NCI-H510A (cell line): ENCODE measurements around the gene YPEL1.
"Not testable (repeated sequence)": the region's sequence is repeated elsewhere in the genome, so short reads cannot be mapped to it uniquely, and the experiment has no call there.

Source experiments
- DNase-seq: peaks from one replicate; lab custom pipeline; 2025; lab: John Stamatoyannopoulos, UW

YPEL1 gene

DNA sequence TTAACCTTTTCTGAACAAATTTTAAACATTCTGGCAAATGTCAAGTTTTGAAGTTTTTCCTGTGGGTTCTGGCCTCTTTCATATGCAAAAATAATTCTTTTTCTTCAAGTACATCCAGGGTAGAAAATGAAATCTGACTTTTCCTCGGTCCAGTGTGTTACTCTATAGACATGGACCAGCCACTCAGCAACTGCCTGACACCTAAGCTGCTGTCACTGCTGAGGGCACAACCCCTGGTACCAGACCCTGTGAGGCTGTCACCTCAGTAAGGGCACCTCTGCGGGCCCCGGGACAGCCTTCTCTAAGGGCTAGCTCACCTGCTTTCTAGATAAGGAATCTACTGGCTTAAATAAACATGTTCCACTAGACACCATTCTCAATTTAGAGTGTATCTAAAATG is 36.0 kb downstream of the YPEL1 start:
- DNase-seq = no peak

DNA sequence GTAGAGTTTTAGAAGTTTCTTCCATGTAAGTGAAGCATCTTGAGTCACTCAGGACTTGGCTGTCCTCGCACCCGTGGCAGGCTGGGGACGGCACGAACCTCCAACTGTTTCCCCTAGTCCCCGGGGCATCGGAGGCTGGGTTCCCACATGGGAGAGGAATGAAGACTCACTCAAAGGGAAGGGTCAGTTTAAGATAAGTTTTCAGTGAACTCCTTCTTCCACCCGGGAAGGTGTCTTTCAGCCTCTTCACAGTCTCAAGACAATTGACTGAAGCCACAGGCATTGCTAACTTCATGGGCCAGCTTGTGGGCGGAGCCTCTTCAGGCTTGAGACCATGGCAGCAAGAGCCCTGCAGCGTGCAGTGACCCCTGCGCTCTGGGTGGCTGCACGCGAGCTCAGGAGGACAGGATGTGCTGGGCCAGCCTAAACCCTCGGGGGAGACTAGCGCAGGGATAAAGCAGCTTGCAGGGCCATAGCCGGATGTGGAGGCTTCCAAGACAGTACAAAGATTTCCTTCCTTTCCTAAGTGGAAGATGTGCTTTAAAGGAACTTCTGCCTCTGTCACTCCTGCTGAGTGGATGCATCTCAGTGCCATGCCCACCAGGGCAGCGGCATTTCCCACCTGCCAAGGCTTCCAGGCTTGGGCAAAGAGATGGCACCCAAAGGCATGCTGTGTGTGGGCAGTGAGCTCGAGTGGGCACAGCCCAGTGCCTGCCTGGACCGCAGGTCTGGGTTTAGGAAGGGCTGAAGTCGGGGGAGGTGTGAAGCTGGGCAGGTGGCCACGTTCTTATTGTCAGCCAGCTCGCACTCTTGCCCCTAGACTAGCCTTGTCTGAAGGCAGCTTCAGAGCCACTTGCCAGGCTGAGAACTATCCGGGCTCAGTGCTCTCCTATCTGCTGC is 36.9 kb downstream of the YPEL1 start:
- DNase-seq = no peak

DNA sequence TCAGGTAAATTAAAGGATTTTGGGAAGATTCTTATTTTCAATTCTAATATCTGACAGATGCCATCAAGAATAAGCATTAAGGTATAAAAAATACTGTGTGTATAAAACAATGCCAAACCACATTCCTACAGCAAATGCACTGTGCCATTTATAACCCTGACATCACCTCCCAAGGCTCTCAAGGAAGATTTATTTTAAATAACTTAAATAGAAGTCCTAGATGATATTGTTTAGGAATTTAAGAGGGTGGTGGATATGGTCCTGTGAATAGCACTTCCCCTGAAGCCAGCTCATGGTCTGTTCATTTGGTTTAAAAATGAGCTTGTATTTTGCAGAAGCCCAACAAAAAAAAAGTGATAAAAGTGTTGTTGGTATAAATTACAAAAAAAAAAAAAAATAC is 37.7 kb downstream of the YPEL1 start:
- no peak for DNase-seq

DNA sequence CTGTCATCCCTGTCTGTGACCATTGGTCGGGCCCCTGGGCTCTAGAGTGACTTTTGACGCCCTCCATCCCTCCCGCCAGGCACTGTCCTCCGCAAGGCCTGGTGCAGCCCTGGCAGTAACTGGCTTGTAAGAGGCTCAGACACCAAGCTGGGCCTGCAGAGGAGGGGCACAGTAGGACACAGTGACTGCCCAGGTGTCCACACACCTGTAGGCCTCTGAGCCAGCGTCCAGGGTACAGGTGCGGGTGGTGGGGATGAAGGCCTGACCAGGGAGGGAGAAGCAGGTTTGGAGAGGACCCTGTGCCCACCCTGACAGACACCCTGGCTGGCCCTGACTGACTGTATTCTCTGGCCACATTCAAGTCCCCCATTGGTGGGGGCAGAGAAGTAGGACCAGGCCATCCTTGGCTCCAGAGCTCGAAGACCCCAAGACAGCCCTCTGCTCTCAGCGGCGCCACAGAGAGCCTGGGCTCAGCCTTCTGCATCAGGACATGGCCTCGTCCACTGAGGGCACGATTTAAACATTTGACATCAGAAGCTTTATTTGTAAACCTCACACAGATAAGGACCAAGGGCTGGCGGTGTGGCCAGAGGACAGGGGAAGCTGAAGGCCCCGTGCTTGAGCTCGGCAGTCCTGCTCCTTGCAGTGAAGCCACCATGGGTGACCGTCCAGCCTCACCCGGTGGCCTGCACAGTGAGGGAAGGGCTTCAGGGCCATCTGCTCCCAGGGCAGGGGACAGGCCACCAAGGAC is 38.4 kb downstream of the YPEL1 start:
- DNase-seq = no peak

DNA sequence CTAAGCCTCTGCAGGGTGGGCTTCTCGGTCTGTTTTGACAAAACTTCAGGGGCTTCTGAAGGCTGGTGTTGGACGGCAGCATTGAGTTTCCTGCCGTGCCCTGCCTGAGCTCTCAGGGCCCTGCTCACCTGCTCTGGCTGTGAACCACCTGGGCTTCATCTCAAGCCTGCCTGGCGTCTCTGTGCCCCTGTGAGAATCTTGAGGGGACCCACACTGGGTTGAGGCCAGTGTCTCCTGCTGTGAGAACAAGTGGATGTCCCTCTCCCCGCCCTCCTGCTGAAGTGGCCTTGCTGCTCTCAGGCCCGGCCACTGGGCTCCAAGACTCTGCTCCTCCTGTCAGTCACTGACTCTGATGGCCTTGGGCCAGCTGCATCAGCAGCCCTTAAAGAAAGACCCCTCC is 39.5 kb downstream of the YPEL1 start:
- no peak for DNase-seq

DNA sequence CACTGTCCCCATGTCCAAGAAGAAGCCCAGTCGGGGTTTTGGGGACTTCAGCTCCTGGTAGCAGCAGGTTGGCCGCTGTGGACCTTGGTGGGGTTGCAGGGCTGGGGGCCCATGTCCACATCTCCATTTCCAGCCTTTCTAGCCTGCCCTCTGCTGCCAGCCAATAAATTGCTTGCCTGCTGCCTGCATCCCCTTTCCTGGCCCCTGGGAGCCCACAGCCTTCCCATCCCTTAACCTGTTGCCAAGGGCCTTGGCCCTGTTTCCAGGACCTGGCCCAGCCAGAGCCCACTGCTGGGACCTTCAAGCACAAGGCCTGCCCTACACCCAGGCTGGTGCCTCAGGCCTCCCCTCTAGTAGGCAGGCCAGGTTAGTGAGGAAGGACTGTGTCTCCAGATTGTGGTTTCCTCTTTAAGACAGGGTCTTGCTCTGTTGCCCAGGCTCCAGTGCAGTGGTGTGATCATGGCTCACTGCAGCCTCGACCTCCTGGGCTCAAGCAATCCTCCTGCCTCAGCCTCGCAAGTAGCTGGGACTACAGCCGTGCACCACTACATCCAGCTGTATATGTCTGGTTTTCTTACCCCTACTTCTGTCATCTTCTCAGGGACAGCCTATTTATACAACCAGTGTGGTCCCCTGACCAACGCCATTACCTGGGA is 40.0 kb downstream of the YPEL1 start:
- no peak for DNase-seq

DNA sequence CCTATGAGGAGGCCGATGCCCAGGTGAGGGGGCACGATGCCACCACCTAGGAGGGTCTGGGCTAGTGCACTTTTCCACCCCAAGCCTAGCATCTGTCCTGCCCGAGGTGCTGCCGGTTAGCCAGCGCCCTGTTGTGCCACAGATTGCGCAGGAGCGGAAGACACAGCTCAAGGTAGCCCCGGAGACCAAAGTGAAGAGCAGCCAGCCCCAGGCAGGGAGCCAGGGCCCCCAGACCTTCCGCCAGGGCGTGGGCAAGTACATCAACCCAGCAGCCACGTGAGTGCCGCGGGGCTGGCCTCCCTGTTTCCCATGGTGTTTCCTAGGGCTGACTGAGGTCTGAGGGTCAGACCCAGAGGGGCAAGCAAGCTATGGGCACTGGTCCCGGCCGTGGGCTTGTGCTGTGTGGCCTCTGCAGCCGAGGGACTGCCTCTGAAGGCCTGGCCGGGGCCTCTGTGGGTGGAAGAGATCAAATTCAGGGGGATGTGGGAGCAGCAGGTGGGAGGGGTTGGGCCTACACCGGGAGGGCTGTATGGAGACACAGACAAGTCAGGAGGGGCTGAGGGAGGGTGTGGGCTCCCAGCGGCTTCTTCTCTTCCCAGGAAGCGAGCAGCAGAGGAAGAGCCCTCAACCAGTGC is 40.7 kb downstream of the YPEL1 start:
- no peak for DNase-seq

DNA sequence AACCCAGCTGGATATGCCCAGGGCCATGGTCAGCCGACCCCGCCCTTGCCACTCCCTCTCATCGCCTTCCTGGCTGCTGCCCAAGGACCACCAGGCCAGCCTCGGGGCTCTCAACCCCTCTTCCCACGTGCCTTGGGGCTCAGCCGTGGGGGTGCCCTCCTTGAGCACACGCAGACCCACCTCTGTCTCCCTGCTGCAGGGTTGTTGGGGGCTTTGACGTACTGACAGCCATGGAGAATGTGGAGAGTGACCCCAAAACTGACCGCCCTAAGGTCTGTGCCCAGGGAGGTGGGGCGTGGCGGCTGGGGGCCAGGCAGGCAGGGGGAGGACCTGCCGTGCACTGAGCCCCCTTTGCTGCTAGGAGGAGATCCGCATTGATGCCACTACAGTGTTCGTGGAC is 41.2 kb downstream of the YPEL1 start:
- DNase-seq = no peak

DNA sequence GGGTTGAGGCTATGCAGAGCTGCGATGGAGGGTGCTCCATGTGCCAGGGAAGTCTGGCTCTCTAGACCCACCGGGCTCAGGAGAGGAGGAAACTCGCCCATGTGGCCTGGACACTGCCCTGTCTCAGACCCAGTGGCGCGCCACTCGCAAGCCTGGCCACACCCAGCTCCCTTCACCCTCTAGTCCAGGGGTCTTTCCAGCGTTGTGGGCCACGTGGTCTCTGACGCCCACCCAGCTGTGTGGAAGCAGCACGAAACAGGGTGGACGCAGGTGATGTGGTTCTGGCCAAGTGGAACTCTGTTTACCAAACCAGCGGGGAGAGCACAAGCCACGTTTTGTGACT is 41.6 kb downstream of the YPEL1 start:
- no peak for DNase-seq

DNA sequence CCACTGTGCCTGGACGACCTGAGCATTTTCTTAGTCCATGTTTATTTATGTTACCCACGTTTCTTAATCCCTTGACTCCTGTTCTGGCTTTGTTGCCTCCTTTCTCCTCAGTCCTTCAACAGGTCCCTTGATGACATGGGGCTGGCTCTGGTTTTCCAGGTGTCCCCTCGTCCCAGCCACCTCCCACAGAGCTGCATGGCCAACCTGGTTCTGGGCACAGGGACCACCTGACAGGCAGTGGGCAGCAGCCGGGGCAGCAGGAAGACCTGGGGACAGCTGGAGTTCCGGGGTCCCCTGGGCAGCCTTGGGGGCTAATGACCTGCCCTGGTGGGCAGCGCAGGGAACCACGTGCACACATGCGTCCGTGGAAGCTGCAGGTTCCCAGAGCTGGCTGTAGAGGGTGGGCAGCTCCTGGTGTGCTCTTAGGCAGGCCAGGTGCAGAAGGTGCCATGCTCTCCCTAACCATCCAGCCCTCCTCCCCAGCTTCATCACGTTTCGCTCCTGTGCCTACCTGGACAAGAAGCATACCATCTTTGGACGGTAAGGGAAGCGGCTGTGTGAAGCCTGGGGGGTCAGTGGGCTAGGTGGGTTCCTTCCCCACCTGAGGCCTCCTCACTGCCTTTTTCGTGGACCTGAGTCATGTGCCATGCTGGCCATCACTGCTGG is 42.1 kb downstream of the YPEL1 start:
- no peak for DNase-seq

DNA sequence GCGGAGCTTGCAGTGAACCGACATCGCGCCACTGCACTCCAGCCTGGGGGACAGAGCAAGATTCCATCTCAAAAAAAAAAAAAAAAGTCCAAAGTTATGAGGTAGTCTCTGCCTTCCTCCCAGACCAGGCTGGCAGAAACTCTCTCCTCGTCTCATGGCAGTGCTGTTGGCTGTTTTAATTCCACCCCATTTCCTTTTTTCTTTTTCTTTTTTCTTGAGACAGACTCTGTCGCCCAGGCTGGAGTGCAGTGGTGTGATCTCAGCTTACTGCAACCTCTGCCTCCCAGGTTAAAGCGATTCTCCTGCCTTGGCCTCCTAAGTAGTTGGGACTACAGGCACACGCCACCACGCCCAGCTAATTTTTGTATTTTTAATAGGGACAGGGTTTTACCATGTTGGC is 42.7 kb downstream of the YPEL1 start:
- not testable (repeated sequence) for DNase-seq

DNA sequence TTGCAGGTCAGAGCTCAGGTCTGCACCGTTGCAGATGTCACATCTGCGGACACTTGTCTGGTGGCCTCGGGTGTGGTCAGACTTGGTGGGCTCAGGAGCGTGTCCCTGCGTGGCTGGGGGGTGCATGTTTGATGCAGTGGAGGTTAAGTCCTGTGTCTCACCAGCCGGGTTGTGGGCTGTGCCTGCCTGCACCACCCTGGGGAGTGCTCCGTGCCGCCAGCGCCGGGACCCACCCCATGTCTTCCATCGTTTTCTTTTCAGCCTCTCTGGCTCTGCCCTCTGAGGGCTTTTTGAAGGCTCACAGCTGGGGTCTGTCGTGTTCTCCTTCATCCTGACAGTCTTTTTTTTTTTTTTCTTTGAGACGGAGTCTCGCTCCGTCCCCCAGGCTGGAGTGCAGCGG is 43.8 kb downstream of the YPEL1 start:
- DNase-seq = no peak

DNA sequence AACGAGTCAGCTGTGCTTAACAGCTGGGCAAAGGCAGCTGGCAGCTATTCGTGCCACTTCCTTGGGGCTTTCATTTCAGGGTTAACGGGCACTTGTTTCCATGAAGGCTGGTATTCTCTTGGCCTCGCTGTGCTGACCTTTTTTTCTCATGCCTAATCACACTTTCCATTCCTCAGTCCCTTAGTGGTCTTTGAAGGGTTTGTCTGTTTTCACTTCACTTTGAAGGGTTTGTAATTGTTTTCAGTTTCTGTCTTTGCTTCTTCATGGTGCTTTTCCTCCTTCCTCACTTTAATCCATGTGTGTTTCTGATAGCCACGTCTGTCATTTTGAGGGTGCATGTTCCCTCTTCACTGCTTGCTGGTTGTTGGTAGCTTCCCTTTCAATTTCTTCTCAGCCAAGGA is 45.2 kb downstream of the YPEL1 start:
- no peak for DNase-seq

DNA sequence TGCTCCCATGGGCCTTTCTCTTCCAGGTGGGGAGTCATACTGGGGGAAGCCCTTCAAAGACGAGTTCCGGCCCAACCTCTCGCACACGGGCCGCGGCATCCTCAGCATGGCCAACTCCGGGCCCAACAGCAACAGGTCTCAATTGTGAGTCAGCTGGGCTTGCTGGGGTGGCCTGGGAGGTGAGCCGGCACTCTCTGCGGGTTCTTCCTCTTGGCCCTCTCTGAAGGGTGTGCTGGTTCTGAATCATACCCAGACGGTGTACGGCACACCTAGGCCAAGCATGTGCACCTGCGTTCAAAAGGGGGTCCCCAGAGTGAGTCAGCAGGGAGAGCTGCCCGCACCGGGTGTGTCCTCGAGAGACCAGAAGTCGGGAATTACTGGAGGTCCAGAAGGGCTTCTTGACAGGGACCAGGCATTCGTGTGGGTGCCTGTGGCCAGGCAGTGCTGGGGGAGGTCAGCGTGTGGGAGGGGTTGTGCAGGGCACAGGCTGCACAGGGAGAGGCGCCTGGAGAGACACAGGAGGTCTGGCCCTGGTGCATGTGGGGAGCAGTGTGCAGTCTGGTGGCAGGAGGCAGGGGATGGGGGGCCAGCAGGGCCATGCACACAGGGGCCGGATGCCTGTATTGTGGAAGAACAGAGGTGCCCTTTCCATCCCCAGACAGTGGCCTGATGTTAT is 46.8 kb downstream of the YPEL1 start:
- DNase-seq = no peak

DNA sequence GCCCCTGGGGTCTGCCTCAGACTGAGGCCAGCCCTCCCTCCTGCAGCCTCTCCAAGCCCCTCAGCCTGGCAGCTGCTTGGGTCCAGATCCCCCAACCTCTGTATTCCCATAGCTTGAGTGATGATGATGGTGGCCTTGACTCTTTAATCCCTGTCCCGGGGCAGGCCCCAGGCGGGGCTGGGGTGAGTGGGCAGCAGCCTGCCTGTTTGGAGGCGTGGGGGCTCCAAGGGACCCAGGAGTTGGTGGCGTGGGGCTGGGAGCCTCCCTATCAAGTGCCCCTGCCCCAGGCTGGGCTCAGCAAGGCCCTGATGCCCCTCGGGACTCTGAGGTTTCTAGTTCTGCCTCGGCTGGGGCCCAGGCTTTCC is 47.3 kb downstream of the YPEL1 start:
- no peak for DNase-seq

DNA sequence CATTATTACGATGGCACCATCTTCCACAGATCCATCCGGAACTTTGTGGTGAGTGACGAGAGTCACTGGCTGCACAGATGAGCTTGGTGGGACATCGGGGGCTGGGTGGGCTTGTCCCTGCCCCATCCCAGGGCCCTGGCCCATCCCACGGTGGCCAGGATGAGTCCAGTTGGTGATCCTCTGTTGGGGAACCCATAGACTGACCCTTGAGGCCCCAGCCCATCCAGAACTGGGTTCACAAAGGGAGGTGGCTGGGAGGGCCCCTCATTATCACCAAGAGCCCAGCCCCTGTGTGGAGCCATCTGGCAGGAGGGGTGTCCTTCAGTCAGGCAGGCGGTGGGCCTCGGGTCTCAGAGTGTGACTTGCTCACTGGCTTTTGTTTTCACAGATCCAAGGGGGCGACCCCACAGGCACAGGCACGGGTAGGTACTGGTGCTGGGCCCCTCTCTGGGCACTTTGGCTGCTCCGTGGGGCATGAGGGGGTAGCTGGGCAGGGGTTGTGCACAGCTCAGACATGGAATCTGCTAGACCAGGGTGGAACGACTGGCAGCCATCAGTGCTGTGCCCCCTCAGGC is 47.8 kb downstream of the YPEL1 start:
- no peak for DNase-seq

DNA sequence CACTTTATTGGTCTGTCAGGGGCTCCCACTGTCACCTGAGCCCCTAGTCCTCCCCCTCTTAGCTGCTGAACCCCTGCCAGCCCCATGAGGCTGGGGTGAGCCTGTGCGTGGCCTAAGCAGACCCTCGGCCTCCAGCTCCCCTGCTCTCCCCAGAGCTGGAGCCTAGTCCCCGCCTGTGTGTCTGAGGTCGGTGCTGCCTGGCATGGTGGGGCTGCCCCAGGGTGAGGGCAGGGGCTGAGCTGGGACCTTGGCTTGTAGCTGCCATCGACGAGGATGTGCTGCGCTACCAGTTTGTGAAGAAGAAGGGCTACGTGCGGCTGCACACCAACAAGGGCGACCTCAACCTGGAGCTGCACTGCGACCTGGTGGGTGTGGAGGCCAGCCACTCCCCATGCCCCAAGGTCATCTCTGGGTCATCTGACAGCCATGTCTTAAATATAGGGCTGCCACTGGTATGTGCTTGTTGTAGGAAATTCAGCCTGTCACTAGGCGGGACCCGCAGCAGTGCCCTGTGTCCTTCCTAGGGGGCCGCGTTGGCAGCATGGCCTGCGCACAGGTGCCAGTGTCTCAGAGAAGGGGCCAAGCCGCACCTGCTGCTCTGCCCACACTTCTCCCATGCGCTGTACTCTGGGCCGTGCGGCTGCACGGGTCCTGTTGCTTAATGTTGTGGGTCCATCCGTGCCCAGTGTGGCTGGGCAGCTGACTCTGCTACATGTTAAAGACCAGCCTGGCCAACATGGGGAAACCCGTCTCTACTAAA is 48.8 kb downstream of the YPEL1 start:
- DNase-seq = no peak

DNA sequence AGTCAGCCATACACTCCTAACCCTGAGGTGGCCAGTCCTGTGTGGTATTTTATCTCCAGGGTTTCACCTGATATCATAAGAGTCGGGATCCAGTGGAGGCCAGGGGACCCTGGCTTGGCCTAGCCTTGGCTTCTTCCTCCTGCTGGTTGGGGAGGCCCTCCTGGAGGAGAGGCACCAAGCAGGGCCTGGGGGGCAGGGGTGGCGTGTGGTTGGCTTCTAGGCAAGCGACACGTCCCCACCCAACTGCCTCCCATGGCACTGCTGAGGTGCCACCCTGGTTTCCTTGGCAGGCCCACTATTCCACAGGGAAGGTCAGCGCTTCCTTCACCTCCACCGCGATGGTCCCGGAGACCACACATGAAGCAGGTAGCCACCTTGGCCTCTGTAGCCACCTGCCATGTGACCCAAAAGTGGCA is 49.4 kb downstream of the YPEL1 start:
- no peak for DNase-seq

DNA sequence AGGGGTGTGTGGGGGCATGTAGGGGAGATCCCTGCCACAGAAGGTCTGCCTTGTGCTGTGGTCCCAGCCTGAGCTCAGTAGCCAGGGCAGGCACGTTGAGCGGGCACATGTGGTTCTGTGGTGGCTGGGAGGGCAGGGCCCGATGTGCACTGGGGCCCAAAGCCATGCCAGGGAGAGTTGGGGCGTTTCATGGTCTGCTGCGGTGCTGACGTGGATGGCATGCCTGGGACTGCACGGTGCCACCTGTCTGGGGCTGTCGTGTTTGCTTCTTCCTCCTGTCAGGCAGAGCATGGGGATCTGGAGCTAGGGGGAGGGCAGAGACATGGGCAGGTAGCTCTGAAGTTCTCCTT is 50.5 kb downstream of the YPEL1 start:
- DNase-seq = no peak

DNA sequence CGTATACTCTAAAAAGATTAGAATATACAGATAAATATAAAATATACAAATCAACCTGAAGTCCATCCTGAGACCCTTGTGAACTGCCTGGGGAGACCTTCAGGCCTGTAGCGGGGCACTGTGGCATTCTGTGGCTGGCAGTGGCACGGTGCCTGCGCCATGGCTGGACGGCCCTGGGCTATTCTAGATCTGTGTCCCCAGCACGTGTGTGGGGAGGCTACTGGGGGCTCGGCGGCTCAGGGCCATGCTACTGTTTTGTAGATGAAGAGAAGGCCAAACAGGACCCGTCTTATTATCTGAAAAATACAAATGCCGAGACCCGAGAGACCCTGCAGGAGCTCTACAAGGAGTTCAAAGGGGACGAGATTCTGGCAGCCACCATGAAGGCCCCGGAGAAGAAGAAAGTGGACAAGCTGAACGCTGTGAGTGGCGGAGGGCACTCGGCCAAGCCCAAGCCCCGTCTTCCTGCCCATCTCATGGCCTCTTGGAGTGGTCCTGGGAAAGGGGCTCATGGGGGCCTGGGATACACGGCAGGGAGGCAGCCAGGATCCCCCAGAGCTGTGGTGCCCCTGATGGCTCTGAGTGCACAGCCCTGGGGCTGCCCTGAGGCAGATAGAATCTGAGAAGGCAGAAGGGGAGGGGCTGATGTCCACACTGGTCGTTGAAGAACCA is 51.0 kb downstream of the YPEL1 start:
- no peak for DNase-seq
